OCI-LY7 (cell line): ENCODE results near the gene AP1M1. TPM values are rescaled to one million over a fixed set of nuclear protein-coding genes. Genes with fewer than 3 reads are reported as not detected.
A peak's percentile ranks its signal among the peaks of the same experiment; 100 is the strongest.
"Not testable (repeated sequence)": the region's sequence is repeated elsewhere in the genome, so short reads cannot be mapped to it uniquely, and the experiment has no call there.

Experiments used
- BruUV-seq: library from RNA; stranded (reverse); fragments of 400-500 nt; replicated peaks from 2 replicates; lab custom pipeline; 2021; lab: Mats Ljungman, UMichigan
- CTCF ChIA-PET: fragments of 300-600 bp; sonication (Branson Sonifier 250); formaldehyde crosslinking; loops from one replicate; lab custom pipeline; 2022; ENCODE audit warnings: antibody characterized with exemption; ENCODE audit not compliant: unreplicated experiment; lab: Charles Lee
- POLR2A ChIA-PET: fragments of 300-600 bp; sonication (Branson Sonifier 250); formaldehyde crosslinking; loops from one replicate; lab custom pipeline; 2022; ENCODE audit warnings: antibody characterized with exemption; lab: Charles Lee
- DNase-seq: peaks from one replicate; pipeline ENCODE4 v3.0.0-alpha.2; 2015; ENCODE audit warnings: low spot score
- H2AFZ ChIP-seq: fragments of 200-600 bp; sonication (generic), shearing (Covaris generic); 2 replicates; pipeline ENCODE4 v1.6.1; 2014; ENCODE audit warnings: mild to moderate bottlenecking, antibody characterized with exemption, low read length, moderate library complexity
- H3K27ac ChIP-seq: fragments of 200-600 bp; sonication (generic); 2 replicates; pipeline ENCODE4 v1.5.1; 2014; ENCODE audit warnings: mixed run types, low read depth, mild to moderate bottlenecking, moderate library complexity, low read length, inconsistent platforms; ENCODE audit not compliant: poor library complexity, severe bottlenecking
- H3K36me3 ChIP-seq: fragments of 200-600 bp; sonication (generic); 2 replicates; pipeline ENCODE4 v1.6.1; 2014; ENCODE audit warnings: mild to moderate bottlenecking, antibody characterized with exemption, low read length, moderate library complexity, mixed read lengths; ENCODE audit not compliant: insufficient read depth
- H3K4me1 ChIP-seq: fragments of 200-600 bp; sonication (generic); 2 replicates; pipeline ENCODE4 v1.5.1; 2014; ENCODE audit warnings: mild to moderate bottlenecking, low read length; ENCODE audit not compliant: insufficient read depth, poor library complexity, severe bottlenecking
- H3K4me2 ChIP-seq: fragments of 200-600 bp; sonication (generic); 2 replicates; pipeline ENCODE4 v1.6.1; 2014; ENCODE audit warnings: mild to moderate bottlenecking, low read length
- H3K4me3 ChIP-seq: fragments of 200-600 bp; sonication (generic); 2 replicates; pipeline ENCODE4 v1.5.1; 2014; ENCODE audit warnings: mild to moderate bottlenecking, low read depth, low read length; ENCODE audit not compliant: poor library complexity, severe bottlenecking
- H3K79me2 ChIP-seq: fragments of 200-600 bp; sonication (generic); 2 replicates; pipeline ENCODE4 v1.6.1; 2016; ENCODE audit warnings: low read depth, mild to moderate bottlenecking, low read length, moderate library complexity, mixed read lengths; ENCODE audit not compliant: insufficient read depth
- H3K9me2 ChIP-seq: fragments of 200-600 bp; sonication (generic); 2 replicates; pipeline ENCODE4 v1.6.1; 2016; ENCODE audit warnings: mild to moderate bottlenecking, low read length, mixed read lengths; ENCODE audit not compliant: insufficient read depth
- H3K9me3 ChIP-seq: fragments of 200-600 bp; sonication (generic); 2 replicates; pipeline ENCODE4 v1.6.1; 2014; ENCODE audit warnings: mild to moderate bottlenecking, mixed run types, low read length, mixed read lengths
- H4K20me1 ChIP-seq: fragments of 200-600 bp; sonication (generic); 2 replicates; pipeline ENCODE4 v1.6.1; 2014; ENCODE audit warnings: mild to moderate bottlenecking, antibody characterized with exemption, low read length, moderate library complexity, mixed read lengths; ENCODE audit not compliant: insufficient read depth
- EZH2phosphoT487 ChIP-seq: fragments of 200-600 bp; sonication (generic); IDR thresholded peaks from 2 replicates; pipeline ENCODE4 v1.6.1; 2018; ENCODE audit warnings: low read depth, borderline replicate concordance, mild to moderate bottlenecking, mixed run types, antibody characterized with exemption, low read length, moderate library complexity, mixed read lengths
- intact Hi-C: fragments of 100-400 bp; cut with micrococcal nuclease; formaldehyde crosslinking; loops from one replicate; pipeline ENCODE4 v1.10.0; 2022; ENCODE audit not compliant: unreplicated experiment
- total RNA-seq, 2 experiments: library from RNA; depleted of rRNA in 1 of 2; stranded (reverse); fragments of >200 nt in 1 of 2; shearing (Covaris generic) in 1 of 2; gene quantifications; 2 replicates each; pipeline ENCODE4 v1.2.3, GENCODE V29; 2014 to 2022
- TF ChIP-seq, protein P1 (sequence below): fragments of 200-600 bp; sonication (generic); conservative IDR thresholded peaks from 2 replicates; pipeline ENCODE4 v1.5.1; 2014; ENCODE audit warnings: mild to moderate bottlenecking, antibody characterized with exemption, low read length, moderate library complexity, mixed read lengths

Gene AP1M1
- total RNA-seq, 2 experiments from 2014 or later = 92.9 to 94.6 TPM

GRCh38 chr19:16168465-16169081 is 29.1 kb upstream of the AP1M1 start:
- Histone ChIP-seq H3K36me3 (no peaks in the 10 kb centered on the region), H3K9me2 (no peaks in the 10 kb centered on the region), H3K9me3 (peaks cover 11% of the 10 kb centered on the region; the same call in 1 of the 2 replicates), H3K27ac (no peak overlapping the region), H3K4me1 (peaks cover 6% of the 10 kb centered on the region), H4K20me1 (no peaks in the 10 kb centered on the region), H2AFZ (peak overlapping the region; percentile 54), H3K4me3 (no peak overlapping the region), H3K79me2 (no peaks in the 10 kb centered on the region), H3K4me2 (no peak overlapping the region)
- ChIA-PET POLR2A (no interaction called here), CTCF (no interaction called here)
- DNase-seq = peak; percentile 54
- intact Hi-C loops = no loop called here
- TF ChIP-seq EZH2phosphoT487 = no peak
- TF ChIP-seq, protein P1, sequence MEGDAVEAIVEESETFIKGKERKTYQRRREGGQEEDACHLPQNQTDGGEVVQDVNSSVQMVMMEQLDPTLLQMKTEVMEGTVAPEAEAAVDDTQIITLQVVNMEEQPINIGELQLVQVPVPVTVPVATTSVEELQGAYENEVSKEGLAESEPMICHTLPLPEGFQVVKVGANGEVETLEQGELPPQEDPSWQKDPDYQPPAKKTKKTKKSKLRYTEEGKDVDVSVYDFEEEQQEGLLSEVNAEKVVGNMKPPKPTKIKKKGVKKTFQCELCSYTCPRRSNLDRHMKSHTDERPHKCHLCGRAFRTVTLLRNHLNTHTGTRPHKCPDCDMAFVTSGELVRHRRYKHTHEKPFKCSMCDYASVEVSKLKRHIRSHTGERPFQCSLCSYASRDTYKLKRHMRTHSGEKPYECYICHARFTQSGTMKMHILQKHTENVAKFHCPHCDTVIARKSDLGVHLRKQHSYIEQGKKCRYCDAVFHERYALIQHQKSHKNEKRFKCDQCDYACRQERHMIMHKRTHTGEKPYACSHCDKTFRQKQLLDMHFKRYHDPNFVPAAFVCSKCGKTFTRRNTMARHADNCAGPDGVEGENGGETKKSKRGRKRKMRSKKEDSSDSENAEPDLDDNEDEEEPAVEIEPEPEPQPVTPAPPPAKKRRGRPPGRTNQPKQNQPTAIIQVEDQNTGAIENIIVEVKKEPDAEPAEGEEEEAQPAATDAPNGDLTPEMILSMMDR = no peak
- BruUV-seq = no TSS peak

GRCh38 chr19:16170134-16170533 is 27.6 kb upstream of the AP1M1 start:
- Histone ChIP-seq H4K20me1 (no peaks in the 10 kb centered on the region), H2AFZ (no peak overlapping the region), H3K79me2 (no peaks in the 10 kb centered on the region), H3K9me3 (peaks cover 12% of the 10 kb centered on the region), H3K4me2 (no peak overlapping the region), H3K27ac (no peak overlapping the region), H3K4me3 (no peak overlapping the region), H3K36me3 (no peaks in the 10 kb centered on the region), H3K9me2 (no peaks in the 10 kb centered on the region), H3K4me1 (peaks cover 6% of the 10 kb centered on the region)
- no peak for TF ChIP-seq EZH2phosphoT487
- TF ChIP-seq, protein P1 = no peak
- no TSS peak for BruUV-seq
- DNase-seq = no peak
- ChIA-PET CTCF (no interaction called here), POLR2A (interaction anchor here (0.7 kb wide), 1 partner anchor 111 kb away, joined by 3 read pairs; no protein-coding TSS in a partner anchor)
- intact Hi-C loops = no loop called here

DNA sequence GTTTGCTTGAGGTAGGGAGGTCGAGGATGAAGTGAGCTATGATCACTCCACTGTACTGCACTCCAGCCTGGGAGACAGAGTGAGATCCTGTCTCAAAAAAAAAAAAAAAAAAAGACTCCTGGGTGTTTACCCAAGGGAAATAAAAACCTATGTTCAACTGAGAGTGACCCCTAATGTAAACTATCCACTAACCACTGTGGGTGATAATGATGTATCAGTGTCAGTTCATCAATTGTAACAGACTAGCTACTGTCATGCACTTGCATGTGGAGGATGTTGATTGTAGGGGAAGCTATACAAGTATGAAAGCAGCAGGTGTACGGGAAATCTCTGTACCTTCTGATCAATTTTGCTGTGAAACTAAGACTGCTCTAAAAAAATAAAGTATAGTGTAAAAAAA is 21.8 kb upstream of the AP1M1 start:
- Histone ChIP-seq H3K4me3 (no peak overlapping the region), H2AFZ (no peak overlapping the region), H3K36me3 (no peaks in the 10 kb centered on the region), H3K9me3 (peaks cover 12% of the 10 kb centered on the region), H3K4me1 (peaks cover 13% of the 10 kb centered on the region), H3K4me2 (no peak overlapping the region), H3K27ac (no peak overlapping the region), H3K9me2 (no peaks in the 10 kb centered on the region), H4K20me1 (no peaks in the 10 kb centered on the region), H3K79me2 (no peaks in the 10 kb centered on the region)
- no peak for TF ChIP-seq EZH2phosphoT487
- TF ChIP-seq, protein P1 = no peak
- POLR2A ChIA-PET = interaction anchor here (0.7 to 0.9 kb wide), 2 partner anchors 83 to 110 kb away, joined by 3 read pairs; no protein-coding TSS in a partner anchor
- CTCF ChIA-PET = no interaction called here
- DNase-seq = no peak
- no TSS peak for BruUV-seq
- intact Hi-C loops = no loop called here

GRCh38 chr19:16178866-16179265 is 18.8 kb upstream of the AP1M1 start:
- H4K20me1 ChIP-seq, H3K9me2 ChIP-seq, H3K79me2 ChIP-seq, H3K27ac ChIP-seq, DNase-seq, H3K4me2 ChIP-seq, BruUV-seq, intact Hi-C loops, H3K4me3 ChIP-seq, H3K36me3 ChIP-seq: not testable (repeated sequence)
- CTCF ChIA-PET = interaction anchor here (0.6 kb wide), 1 partner anchor 1127 kb away, joined by 3 read pairs; the partner anchor contains the start of gene MRPL34
- H3K9me3 ChIP-seq = peaks cover 12% of the 10 kb centered on the region
- peaks cover 34% of the 10 kb centered on the region for H3K4me1 ChIP-seq
- POLR2A ChIA-PET = interaction anchor here (0.6 kb wide), 2 partner anchors 29 to 441 kb away, joined by 3 read pairs; partner anchors contain the start of gene OR10H3
- peak overlapping the region; percentile 35; the same call in 1 of the 2 replicates for H2AFZ ChIP-seq
